Activated CD8-positive, alpha-beta T cell treated with anti-CD3 and anti-CD28 coated beads for 36 hours (primary cell): ENCODE data around the gene SVEP1. TPM values are rescaled to one million over a fixed set of nuclear protein-coding genes. Genes with fewer than 3 reads are reported as not detected.
A peak's percentile ranks its signal among the peaks of the same experiment; 100 is the strongest.

Experiments used
- ATAC-seq: fragments of 200-7000 bp; cut with Tn5 transposase; one replicate; pipeline ENCODE4 v1.10.0; 2021; ENCODE audit warnings: mild to moderate bottlenecking, moderate library complexity
- CTCF ChIA-PET: fragments of 350-600 bp; sonication (Branson Sonifier 250); formaldehyde crosslinking; loops from one replicate; lab custom pipeline; 2021; ENCODE audit warnings: antibody characterized with exemption; lab: Charles Lee
- POLR2A ChIA-PET: fragments of 350-600 bp; sonication (Branson Sonifier 250); formaldehyde crosslinking; loops from one replicate; lab custom pipeline; 2021; ENCODE audit warnings: antibody characterized with exemption; lab: Charles Lee
- DNase-seq: peaks from one replicate; pipeline ENCODE4 v3.0.0-alpha.2; 2020
- H3K27ac Mint-ChIP-seq: one replicate; pipeline ENCODE4 v1.8.0; 2021; ENCODE audit warnings: mild to moderate bottlenecking, mixed read lengths
- H3K27me3 Mint-ChIP-seq: one replicate; pipeline ENCODE4 v1.8.0; 2021; ENCODE audit warnings: mixed read lengths
- H3K36me3 Mint-ChIP-seq: one replicate; pipeline ENCODE4 v1.8.0; 2021; ENCODE audit warnings: low read depth, mixed read lengths
- H3K4me1 Mint-ChIP-seq: one replicate; pipeline ENCODE4 v1.8.0; 2021; ENCODE audit warnings: low read depth, mixed read lengths
- H3K4me3 Mint-ChIP-seq: one replicate; pipeline ENCODE4 v1.8.0; 2021; ENCODE audit warnings: mild to moderate bottlenecking, moderate library complexity, mixed read lengths
- H3K9me3 Mint-ChIP-seq: one replicate; pipeline ENCODE4 v1.8.0; 2021; ENCODE audit warnings: mixed read lengths
- intact Hi-C: fragments of 100-400 bp; cut with micrococcal nuclease; formaldehyde crosslinking; loops from one replicate; pipeline ENCODE4 v1.10.0; 2022
- total RNA-seq, 2 experiments: library from RNA; stranded (reverse); gene quantifications; one replicate each; pipeline ENCODE4 v1.2.3, GENCODE V29; 2021
- TF ChIP-seq, protein P1 (sequence below): fragments of 200-600 bp; IDR thresholded peaks from one replicate; pipeline ENCODE4 v1.8.0; 2022; ENCODE audit warnings: antibody characterized with exemption, mild to moderate bottlenecking

SVEP1 gene
- total RNA-seq, 2 experiments from 2014 or later, result not detected

DNA sequence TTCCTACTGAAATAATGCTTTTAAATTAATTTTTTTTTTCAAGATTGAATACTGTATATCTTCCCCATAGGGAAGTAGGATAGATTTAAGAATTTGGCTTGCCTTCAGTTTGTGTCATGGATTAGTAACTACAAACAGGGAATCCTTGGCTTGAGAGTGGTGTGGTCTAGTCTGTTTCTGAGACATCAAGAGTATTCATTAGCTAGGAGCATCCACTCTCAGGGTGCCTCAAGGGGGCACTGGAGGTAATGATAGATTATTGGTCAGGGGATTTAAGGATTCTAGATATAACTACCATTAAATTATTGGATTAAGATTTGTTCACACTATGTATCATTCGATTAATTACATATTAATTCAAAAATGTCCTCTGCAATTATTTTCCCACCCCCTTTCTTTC is 150.1 kb downstream of the SVEP1 start:
- no peak for ATAC-seq
- H3K4me1 Mint-ChIP-seq, result no peaks in the 10 kb centered on the region
- intact Hi-C loops, result no loop called here
- no peaks in the 10 kb centered on the region for H3K27me3 Mint-ChIP-seq
- TF ChIP-seq, protein P1, sequence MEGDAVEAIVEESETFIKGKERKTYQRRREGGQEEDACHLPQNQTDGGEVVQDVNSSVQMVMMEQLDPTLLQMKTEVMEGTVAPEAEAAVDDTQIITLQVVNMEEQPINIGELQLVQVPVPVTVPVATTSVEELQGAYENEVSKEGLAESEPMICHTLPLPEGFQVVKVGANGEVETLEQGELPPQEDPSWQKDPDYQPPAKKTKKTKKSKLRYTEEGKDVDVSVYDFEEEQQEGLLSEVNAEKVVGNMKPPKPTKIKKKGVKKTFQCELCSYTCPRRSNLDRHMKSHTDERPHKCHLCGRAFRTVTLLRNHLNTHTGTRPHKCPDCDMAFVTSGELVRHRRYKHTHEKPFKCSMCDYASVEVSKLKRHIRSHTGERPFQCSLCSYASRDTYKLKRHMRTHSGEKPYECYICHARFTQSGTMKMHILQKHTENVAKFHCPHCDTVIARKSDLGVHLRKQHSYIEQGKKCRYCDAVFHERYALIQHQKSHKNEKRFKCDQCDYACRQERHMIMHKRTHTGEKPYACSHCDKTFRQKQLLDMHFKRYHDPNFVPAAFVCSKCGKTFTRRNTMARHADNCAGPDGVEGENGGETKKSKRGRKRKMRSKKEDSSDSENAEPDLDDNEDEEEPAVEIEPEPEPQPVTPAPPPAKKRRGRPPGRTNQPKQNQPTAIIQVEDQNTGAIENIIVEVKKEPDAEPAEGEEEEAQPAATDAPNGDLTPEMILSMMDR, result no peak
- ChIA-PET CTCF (no interaction called here), POLR2A (no interaction called here)
- no peak overlapping the region for H3K4me3 Mint-ChIP-seq
- no peak for DNase-seq
- no peak overlapping the region for H3K27ac Mint-ChIP-seq
- H3K36me3 Mint-ChIP-seq, result no peaks in the 10 kb centered on the region
- no peaks in the 10 kb centered on the region for H3K9me3 Mint-ChIP-seq

DNA sequence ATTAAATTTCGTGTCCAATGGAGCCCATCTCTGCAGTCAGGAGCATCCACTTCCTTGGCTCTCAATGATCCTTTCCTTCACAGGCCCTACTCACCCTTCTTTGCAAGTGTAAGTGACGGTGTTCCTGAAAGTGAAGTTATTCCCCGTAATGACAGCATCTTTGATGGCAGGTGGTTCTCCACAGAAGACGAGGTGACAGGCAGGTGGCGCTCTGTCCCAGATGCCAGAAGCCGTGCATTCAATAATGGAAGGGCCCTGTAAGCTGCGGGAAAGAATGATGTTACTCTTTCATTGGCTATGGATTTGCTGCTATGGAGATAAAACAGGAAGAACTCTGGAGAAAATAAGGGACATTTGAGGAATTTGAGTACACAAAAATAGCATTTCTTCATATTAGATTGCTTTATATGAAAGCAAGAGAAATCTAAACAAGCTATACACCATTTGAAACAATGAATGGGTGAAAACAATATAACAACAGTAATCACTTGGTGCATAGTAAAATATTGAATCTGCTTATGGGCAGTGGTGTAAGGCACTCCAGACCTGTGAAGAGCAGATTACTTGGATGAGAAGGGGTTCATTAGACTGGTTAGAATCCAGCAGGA is 151.9 kb downstream of the SVEP1 start:
- H3K4me3 Mint-ChIP-seq, result no peak overlapping the region

DNA sequence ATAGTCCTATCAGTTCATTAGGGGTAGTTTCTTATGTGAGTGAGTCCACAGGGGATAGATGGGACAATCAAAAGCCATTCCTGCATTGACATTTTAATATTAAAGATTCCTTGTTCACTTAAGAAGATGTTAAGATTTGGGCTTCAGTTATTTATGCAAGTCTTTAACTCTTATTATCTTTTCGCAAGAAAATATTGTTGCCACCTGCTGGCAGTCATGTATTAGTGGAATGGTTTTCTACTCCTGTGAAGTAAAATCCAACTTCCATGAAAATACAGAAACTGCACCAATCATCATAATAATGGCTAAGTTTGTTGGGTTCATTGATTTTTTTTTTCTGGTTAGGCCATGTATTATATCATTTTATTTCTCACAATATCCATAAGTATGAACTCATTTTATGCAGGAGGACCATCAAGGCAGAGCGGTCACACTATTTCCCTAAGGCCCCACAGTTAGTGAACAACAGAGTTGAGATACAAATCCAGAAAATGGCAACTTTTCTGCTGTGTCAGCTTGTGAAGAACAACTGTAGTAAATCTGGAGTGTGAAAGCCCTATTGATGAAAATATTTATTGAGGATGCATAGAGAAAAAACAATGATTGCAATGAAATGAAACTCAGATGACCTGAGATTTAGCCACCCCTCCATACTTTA is 153.4 kb downstream of the SVEP1 start:
- no peaks in the 10 kb centered on the region for H3K36me3 Mint-ChIP-seq
- no peak overlapping the region for H3K4me3 Mint-ChIP-seq
- no peak overlapping the region for H3K27ac Mint-ChIP-seq
- no peaks in the 10 kb centered on the region for H3K27me3 Mint-ChIP-seq
- H3K9me3 Mint-ChIP-seq, result no peaks in the 10 kb centered on the region
- ATAC-seq, result no peak
- H3K4me1 Mint-ChIP-seq, result no peaks in the 10 kb centered on the region
- POLR2A ChIA-PET, result no interaction called here
- DNase-seq, result no peak
- TF ChIP-seq, protein P1, result no peak
- intact Hi-C loops, result no loop called here
- CTCF ChIA-PET, result no interaction called here

More for the DNA sequence above, 151.9 kb downstream of the SVEP1 start:
- intact Hi-C loops, result no loop called here
- ChIA-PET CTCF (interaction anchor here (0.6 to 1.6 kb wide), 4 partner anchors 16 to 503 kb away, joined by 3 to 7 read pairs (median 3); no protein-coding TSS in a partner anchor), POLR2A (no interaction called here)
- no peak overlapping the region for H3K27ac Mint-ChIP-seq
- H3K27me3 Mint-ChIP-seq, result no peaks in the 10 kb centered on the region
- TF ChIP-seq, protein P1, result peak; percentile 30
- H3K4me1 Mint-ChIP-seq, result no peaks in the 10 kb centered on the region
- H3K9me3 Mint-ChIP-seq, result no peaks in the 10 kb centered on the region
- DNase-seq (peak; percentile 57), ATAC-seq (no peak)
- H3K36me3 Mint-ChIP-seq, result no peaks in the 10 kb centered on the region

DNA sequence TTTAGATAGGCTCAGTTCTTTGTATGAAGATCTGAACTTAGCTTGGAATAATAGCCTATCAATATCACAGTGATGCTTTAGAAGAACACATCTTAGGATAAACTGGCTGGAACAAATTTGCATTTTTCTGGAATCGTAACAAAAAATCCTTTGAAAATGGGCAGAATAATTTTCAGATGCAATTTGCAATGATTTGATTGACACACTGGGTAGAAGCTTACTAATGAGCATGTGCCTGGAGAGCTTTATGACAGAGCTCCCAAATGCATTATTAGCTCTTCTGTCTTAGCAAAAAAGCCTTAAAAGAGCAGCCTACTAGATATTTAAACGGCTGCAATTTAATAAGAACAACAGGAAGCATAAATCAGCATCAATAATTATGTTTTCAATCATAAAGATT is 165.1 kb downstream of the SVEP1 start:
- intact Hi-C loops, result no loop called here
- DNase-seq (no peak), ATAC-seq (no peak)
- no peaks in the 10 kb centered on the region for H3K36me3 Mint-ChIP-seq
- H3K27ac Mint-ChIP-seq, result no peak overlapping the region
- peaks cover 2% of the 10 kb centered on the region for H3K9me3 Mint-ChIP-seq
- CTCF ChIA-PET, result no interaction called here
- POLR2A ChIA-PET, result no interaction called here
- no peaks in the 10 kb centered on the region for H3K4me1 Mint-ChIP-seq
- TF ChIP-seq, protein P1, result no peak
- no peaks in the 10 kb centered on the region for H3K27me3 Mint-ChIP-seq
- H3K4me3 Mint-ChIP-seq, result no peak overlapping the region

DNA sequence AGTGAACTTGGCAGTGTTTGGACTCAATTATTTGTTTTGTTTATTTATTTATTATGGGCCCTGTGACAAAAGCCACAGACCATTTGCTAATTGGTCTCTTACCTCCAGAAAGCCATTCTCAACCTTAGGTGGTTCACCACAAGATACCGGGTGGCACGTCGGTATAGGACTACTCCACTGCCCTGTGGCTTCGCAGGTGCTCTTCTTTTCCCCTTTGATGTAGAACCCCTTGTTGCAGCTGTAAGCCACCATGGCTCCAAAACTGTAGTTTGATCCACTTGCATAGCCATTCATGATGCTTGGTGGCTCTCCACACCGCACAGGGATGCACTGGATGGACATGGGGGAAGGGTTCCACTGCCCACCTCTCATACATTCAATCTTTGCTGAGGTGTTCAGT is 168.6 kb downstream of the SVEP1 start:
- H3K27me3 Mint-ChIP-seq, result no peaks in the 10 kb centered on the region
- POLR2A ChIA-PET, result no interaction called here
- no peak overlapping the region for H3K4me3 Mint-ChIP-seq
- no peaks in the 10 kb centered on the region for H3K9me3 Mint-ChIP-seq
- no peak overlapping the region for H3K27ac Mint-ChIP-seq
- TF ChIP-seq, protein P1, result no peak
- no peaks in the 10 kb centered on the region for H3K4me1 Mint-ChIP-seq
- no peaks in the 10 kb centered on the region for H3K36me3 Mint-ChIP-seq
- no peak for ATAC-seq
- intact Hi-C loops, result no loop called here
- CTCF ChIA-PET, result interaction anchor here (1.0 kb wide), 1 partner anchor 17 kb away, joined by 3 read pairs; no protein-coding TSS in a partner anchor
- no peak for DNase-seq
